Activated B cell treated with CpG ODN at 0.5 μM for 24 hours (primary cell): Measurements from ENCODE around the gene SPEF2. TPM values are rescaled to one million over a fixed set of nuclear protein-coding genes. Genes with fewer than 3 reads are reported as not detected.

Source experiments
- ATAC-seq: fragments of 200-7000 bp; cut with Tn5 transposase; one replicate; pipeline ENCODE4 v1.10.0; 2021; ENCODE audit warnings: low read depth, mild to moderate bottlenecking, moderate library complexity
- CTCF ChIA-PET: fragments of 350-600 bp; sonication (Branson Sonifier 250); formaldehyde crosslinking; loops from one replicate; lab custom pipeline; 2021; ENCODE audit warnings: antibody characterized with exemption; lab: Charles Lee
- POLR2A ChIA-PET: fragments of 350-600 bp; sonication (Branson Sonifier 250); formaldehyde crosslinking; loops from one replicate; lab custom pipeline; 2021; ENCODE audit warnings: antibody characterized with exemption; lab: Charles Lee
- DNase-seq: peaks from one replicate; pipeline ENCODE4 v3.0.0; 2022
- H3K27ac Mint-ChIP-seq: one replicate; pipeline ENCODE4 v1.8.0; 2020; ENCODE audit warnings: mixed read lengths
- H3K27me3 Mint-ChIP-seq: one replicate; pipeline ENCODE4 v1.8.0; 2021; ENCODE audit warnings: mixed read lengths
- H3K36me3 Mint-ChIP-seq: one replicate; pipeline ENCODE4 v1.8.0; 2021; ENCODE audit warnings: low read depth, mixed read lengths
- H3K4me1 Mint-ChIP-seq: one replicate; pipeline ENCODE4 v1.8.0; 2021; ENCODE audit warnings: mixed read lengths
- H3K4me3 Mint-ChIP-seq: one replicate; pipeline ENCODE4 v1.8.0; 2020; ENCODE audit warnings: mild to moderate bottlenecking, mixed read lengths
- H3K9me3 Mint-ChIP-seq: one replicate; pipeline ENCODE4 v1.8.0; 2020; ENCODE audit warnings: mixed read lengths
- CTCF ChIP-seq: fragments of 200-600 bp; IDR thresholded peaks from one replicate; pipeline ENCODE4 v1.8.0; 2022; ENCODE audit warnings: antibody characterized with exemption, mild to moderate bottlenecking
- intact Hi-C: fragments of 100-400 bp; cut with micrococcal nuclease; formaldehyde crosslinking; loops from one replicate; pipeline ENCODE4 v1.15.1; 2024
- total RNA-seq: library from RNA; stranded (reverse); gene quantifications from 2 replicates; pipeline ENCODE4 v1.2.3, GENCODE V29; 2022

The SPEF2 gene
- total RNA-seq, 1 donor from 2014 or later = 2.4 TPM

DNA sequence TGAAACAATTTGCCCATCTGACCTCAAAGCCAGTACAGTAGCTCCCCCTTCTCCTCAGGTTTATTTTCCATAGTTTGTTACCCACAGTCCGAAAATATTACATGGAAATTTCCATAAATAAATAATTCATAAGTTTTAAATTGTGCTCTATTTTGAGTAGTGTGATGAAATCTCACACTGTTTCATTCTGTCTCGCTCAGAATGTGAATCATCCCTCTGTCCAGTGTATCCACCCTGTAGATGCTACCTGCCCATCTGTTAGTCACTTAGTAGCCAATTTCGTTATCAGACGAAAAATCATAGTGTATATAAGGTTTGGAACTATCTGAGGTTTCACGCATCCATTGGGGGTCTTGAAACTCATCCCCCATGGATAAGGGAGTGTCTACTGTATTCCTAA, 138.3 kb downstream of the SPEF2 start:
- intact Hi-C loops = no loop called here
- Mint-ChIP-seq H3K9me3 (no peaks in the 10 kb centered on the region), H3K4me3 (no peak overlapping the region), H3K27me3 (no peaks in the 10 kb centered on the region), H3K27ac (no peak overlapping the region), H3K4me1 (no peaks in the 10 kb centered on the region), H3K36me3 (no peaks in the 10 kb centered on the region)
- no peak for TF ChIP-seq CTCF
- CTCF ChIA-PET = no interaction called here
- no peak for DNase-seq
- no peak for ATAC-seq
- POLR2A ChIA-PET = no interaction called here

GRCh38 chr5:35758151-35758724, 140.6 kb downstream of the SPEF2 start:
- POLR2A ChIA-PET = no interaction called here
- Mint-ChIP-seq H3K36me3 (no peaks in the 10 kb centered on the region), H3K4me1 (no peaks in the 10 kb centered on the region), H3K27me3 (no peaks in the 10 kb centered on the region), H3K9me3 (no peaks in the 10 kb centered on the region), H3K27ac (no peak overlapping the region), H3K4me3 (no peak overlapping the region)
- intact Hi-C loops = no loop called here
- ATAC-seq (no peak), DNase-seq (no peak)
- CTCF ChIA-PET = no interaction called here
- no peak for TF ChIP-seq CTCF

DNA sequence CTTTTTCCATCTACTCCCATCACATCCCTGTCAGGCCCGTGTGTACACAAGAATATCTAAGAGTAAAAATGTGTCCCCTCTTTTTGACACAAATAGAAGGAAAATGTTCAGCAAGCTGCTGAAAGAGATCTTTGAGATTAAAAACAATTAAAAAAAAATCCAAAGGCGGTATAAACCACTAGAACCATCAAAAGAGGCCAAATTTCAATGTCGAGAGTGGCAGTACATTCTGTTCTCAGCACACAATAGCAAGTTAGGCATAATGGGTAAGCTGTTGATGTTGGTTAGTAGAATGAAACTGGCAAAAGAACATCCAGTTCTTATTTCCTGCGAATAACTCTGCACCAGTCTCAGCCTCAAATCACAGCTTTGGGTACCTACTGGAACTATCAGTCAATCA, 143.9 kb downstream of the SPEF2 start:
- Mint-ChIP-seq H3K4me3 (no peak overlapping the region), H3K27me3 (no peaks in the 10 kb centered on the region), H3K4me1 (no peaks in the 10 kb centered on the region), H3K27ac (no peak overlapping the region), H3K36me3 (no peaks in the 10 kb centered on the region), H3K9me3 (no peaks in the 10 kb centered on the region)
- ATAC-seq = no peak
- POLR2A ChIA-PET = no interaction called here
- TF ChIP-seq CTCF = no peak
- CTCF ChIA-PET = no interaction called here
- intact Hi-C loops = no loop called here
- DNase-seq = no peak

GRCh38 chr5:35762368-35762767, 144.7 kb downstream of the SPEF2 start:
- CTCF ChIA-PET = no interaction called here
- Mint-ChIP-seq H3K36me3 (no peaks in the 10 kb centered on the region), H3K4me3 (no peak overlapping the region), H3K27me3 (no peaks in the 10 kb centered on the region), H3K9me3 (no peaks in the 10 kb centered on the region), H3K4me1 (no peaks in the 10 kb centered on the region), H3K27ac (no peak overlapping the region)
- intact Hi-C loops = no loop called here
- DNase-seq (no peak), ATAC-seq (no peak)
- no peak for TF ChIP-seq CTCF
- POLR2A ChIA-PET = no interaction called here

DNA sequence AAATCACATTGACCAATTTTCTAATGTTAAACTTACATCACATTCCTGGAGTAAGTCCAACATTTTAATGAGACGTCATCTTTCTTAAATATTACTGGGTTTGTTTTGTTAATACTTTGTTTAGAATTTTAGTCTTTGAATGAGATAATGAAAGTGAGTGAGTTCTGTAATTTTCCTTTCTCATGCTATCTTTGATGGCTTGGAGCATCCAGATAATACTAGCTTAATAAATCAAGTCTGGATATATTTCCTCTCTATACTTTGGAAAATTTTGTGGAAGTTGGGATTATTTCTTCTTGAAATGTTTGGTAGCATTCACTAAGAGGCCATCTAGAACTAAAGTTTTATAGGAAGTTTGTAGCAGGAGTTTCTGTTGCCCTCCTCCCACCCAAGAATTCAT, 148.3 kb downstream of the SPEF2 start:
- CTCF ChIA-PET = interaction anchor here (0.7 kb wide), 1 partner anchor 159 kb away, joined by 3 read pairs; no protein-coding TSS in a partner anchor
- intact Hi-C loops = no loop called here
- POLR2A ChIA-PET = no interaction called here
- H3K4me3 Mint-ChIP-seq = no peak overlapping the region
- no peaks in the 10 kb centered on the region for H3K4me1 Mint-ChIP-seq
- no peaks in the 10 kb centered on the region for H3K36me3 Mint-ChIP-seq
- no peak for TF ChIP-seq CTCF
- ATAC-seq (no peak), DNase-seq (no peak)
- H3K27ac Mint-ChIP-seq = no peak overlapping the region
- H3K9me3 Mint-ChIP-seq = no peaks in the 10 kb centered on the region
- H3K27me3 Mint-ChIP-seq = no peaks in the 10 kb centered on the region
